ENCODE data around the gene DHX15.

DHX15 gene

DNA sequence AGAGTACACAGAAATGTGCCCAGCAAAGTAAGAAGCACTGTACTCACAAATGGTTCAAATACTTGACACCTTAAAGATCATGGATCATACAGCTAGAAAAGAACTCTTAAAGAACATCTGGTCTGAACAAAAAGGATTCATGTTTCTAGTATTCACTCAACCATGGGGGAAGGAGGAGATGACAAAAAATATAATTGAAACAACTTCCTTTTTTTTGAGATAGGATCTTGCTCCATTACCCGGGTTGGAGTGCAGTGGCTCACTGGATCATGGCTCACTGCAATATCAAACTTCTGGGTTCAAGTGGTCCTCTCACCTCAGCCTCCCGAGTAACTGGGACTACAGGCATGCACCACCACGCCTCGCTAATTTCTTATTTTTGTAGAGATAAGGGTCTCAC, 6.0 kb downstream of the DHX15 start:
- peak; percentile 11 to 17 for DNase-seq

GRCh38 chr4:24576276-24576675, 8.1 kb downstream of the DHX15 start:
- no peak for DNase-seq

- DNase-seq, result no peak
Observed at GRCh38 chr4:24574236-24574635, 10.1 kb downstream of the DHX15 start.

DNA sequence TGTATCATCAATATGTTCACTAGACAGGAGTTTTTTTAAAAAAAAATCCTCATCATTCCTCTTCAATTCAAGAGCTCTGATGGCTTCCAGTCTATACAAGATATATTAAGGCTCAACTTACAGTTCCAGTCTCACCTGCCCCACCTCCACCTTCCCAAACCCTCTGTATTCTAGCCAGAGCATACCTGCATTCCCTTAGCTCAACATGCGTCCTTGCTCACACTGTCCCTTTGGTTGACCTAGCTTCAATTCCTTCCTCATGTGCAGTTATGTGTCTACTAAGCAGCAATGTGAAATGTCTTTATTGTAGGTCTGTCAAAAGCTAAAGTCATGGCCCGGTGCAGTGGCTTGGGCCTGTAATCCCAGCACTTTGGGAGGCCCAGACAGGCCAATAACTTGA, 10.8 kb downstream of the DHX15 start:
- no peak for DNase-seq

- DNase-seq, result peak; percentile 50 to 70
Observed at GRCh38 chr4:24570574-24571236, 13.6 kb downstream of the DHX15 start.

DNA sequence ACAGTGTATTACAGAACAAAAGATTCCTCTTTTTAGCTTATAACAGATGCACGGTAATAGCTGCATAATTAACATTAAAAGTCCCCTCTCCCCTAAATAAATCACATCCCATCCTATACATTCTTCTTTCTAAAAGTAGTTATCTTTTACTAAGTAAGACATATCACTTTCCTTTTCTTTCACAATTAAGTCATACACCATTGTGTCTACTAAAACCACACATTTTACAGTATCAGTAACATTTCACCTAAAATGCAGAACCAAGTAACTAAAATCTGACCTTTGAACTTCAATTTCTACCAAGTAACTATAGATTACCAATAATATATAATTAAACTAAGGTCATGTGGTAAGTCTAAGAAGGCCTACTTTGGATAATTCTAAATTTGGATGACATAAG, 14.2 kb downstream of the DHX15 start:
- DNase-seq, result peak in 1 of 2 donors; percentile 13

- DNase-seq, result no peak
Observed at GRCh38 chr4:24569662-24570061, 14.7 kb downstream of the DHX15 start.

DNA sequence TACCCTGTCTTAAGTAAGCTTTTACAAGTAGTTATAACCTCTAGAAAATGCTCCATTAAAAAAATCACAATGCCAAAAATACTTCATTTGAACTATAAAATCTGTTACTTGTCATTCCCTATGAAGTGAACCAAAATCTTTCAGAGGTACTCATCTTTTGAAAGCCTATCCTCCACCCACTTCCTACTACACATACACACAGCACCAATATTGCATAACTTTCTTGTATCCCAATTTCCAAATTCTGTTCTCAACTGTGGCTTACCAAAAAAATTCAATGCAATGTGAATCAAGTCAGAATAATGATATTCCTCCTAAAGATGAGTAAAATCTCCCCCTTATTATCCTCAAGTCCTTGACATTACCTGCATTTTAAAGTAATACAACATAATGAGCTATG, 15.9 kb downstream of the DHX15 start:
- DNase-seq, result peak in 1 of 2 donors; percentile 22

DNA sequence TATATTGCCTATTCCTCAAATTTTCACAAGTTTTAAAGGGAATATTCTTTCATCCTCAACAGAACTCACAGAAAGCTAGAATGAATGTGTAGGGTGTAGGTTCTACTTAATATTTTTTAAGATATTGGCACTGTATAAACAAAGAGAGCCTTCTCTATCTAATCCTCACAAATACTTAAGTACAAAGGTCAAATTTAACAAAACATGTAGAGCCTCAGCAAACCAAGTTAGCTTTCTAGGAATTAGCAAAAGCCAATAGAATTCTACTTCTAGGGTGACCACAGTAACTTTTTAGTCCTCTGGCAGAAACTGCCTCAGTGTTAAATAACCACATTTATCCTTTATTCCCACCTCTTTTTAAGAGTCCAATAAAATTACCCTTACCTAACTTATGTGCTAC, 19.3 kb downstream of the DHX15 start:
- DNase-seq, result no peak

- DNase-seq, result no peak
Observed at GRCh38 chr4:24564488-24564887, 19.9 kb downstream of the DHX15 start.

DNA sequence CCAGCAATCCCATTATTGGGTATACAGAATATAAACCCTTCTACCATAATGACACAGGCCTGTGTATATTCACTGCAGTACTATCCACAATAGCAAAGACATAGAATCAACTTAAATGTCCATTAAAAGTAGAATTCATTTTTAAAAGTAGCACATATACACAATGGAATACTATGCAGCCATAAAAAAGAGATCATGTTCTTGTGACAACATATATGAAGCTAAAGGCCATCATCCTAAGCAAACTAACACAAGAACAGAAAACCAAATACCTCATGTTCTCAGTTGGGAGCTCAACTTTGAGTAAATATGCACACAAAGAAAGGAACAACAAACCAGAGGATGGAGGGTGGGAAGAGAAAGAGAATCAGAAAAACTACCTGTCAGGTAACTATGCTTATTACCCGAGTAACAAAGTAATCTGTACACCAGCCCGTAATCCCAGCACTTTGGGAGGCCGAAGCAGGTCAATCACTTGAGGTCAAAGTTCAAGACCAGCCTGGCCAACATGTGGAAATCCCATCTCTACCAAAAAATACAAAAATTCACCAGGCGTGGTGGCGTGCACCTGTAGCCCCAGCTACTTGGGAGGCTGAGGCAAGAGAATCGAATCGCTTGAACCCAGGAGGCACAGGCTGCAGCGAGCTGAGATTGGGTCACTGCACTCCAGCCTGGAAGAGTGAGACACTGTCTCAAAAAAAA, 22.8 kb downstream of the DHX15 start:
- DNase-seq, result no peak

GRCh38 chr4:24560868-24561368, 23.4 kb downstream of the DHX15 start:
- DNase-seq, result no peak

DNA sequence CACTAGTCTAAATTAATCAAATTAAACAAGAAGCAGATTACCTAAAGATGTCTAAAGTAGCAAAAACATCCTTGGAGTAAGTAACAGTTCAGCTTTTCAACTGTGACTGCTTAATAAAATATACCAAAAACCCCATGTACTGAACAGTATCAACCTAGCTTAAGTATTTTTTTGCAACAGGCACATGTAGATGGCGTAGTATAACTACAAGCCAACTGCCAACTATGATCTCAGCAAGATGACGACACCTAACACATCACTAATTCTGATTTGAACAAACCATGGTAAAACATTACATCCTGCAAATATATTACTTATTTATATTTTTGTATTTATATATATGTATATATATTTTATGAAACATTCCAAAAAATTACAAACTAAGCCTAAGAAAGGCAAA, 24.5 kb downstream of the DHX15 start:
- no peak for DNase-seq

- no peak for DNase-seq
Observed at GRCh38 chr4:24559032-24559821, 25.1 kb downstream of the DHX15 start.

- peak; percentile 23 to 37 for DNase-seq
Observed at GRCh38 chr4:24557026-24558025, 27.0 kb downstream of the DHX15 start.

- DNase-seq, result no peak
Observed at GRCh38 chr4:24551492-24552289, 32.7 kb downstream of the DHX15 start.

GRCh38 chr4:24550441-24551175, 33.7 kb downstream of the DHX15 start:
- DNase-seq, result no peak

DNA sequence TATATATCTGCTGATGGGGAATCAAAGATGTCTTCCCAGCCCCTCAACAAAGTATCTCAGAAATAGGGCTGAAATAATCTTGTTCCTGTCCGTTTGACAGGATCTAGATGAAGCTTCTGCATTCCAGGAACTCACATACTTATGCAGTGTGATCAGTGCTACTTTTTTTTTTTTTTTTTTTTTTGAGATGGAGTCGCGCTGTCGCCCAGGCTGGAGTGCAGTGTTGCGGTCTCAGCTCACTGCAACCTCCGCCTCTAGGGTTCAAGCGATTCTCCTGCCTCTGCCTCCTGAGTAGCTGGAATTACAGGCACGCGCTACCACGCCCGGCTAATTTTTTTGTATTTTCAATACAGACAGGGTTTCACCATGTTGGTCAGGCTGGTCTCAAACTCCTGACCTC, 36.4 kb downstream of the DHX15 start:
- no peak for DNase-seq

DNA sequence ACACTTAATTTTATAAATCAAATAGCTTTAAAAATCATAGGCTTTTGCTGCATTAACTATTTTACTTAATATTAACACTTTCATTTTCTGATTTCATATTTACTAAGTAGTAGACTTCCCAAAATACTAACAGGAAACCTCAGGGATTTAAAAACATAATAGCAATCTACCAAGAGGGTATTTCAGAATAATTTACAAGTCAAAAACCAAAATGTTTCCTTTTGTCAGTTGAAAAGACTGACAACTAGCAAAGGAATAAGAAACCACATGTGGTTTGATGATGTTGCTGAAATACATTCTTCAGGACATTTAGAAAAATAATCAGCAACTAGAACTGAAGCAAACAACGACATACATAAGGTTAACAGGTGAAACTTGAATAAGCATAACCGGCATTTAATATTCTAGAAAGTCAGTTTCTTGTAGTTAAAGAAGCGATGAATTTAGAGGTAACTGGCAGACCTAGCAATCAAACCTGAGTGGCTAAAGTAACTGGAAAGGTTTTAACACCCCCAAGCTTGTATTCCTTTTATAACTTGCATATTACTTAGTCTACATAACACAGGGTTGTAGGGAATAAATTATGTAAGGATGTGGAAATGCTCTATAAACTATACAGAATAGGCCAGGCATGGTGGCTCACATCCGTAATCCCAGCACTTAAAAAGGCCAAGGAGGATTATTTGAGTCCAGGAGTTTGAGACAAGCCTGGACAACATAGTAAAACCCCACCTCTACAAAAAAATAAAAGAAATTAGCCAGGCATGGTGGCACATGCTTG, 40.0 kb downstream of the DHX15 start:
- DNase-seq, result no peak

DNA sequence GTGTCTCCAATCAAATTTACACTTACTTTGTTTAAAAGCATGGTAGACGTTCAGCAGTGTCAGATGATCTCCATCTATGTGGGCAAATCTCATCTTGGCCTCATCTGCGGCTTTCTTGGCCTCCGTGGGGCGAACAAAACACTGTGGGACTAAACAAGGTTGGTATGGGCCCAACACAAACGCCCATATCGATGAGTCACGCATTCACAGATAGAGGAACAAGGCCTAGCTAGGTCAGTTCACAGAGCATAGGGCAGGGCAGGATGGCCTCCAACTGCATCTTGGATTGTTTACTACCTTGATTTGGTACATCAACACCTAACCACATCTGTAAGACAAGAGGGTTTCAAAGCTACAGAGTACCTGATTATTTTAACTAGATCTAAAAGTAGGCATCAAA, 47.3 kb downstream of the DHX15 start:
- DNase-seq, result no peak
